ENCODE data around the gene GRK5. TPM values are rescaled to one million over a fixed set of nuclear protein-coding genes. Genes with fewer than 3 reads are reported as not detected.
"Not testable (repeated sequence)": the region's sequence is repeated elsewhere in the genome, so short reads cannot be mapped to it uniquely, and the experiment has no call there.

GRK5 gene
- total and polyA plus RNA-seq, 9 of the 15 experiments (the other 6 are each of a cell fraction or from before 2014, with no cell fraction given) = 0.46 to 0.83 (median 0.67) TPM; not detected in 2

GRCh38 chr10:119431034-119431772 is 223.8 kb downstream of the GRK5 start (continued):
- TF ChIP-seq ESRRA (IDR thresholded peaks at IDR 0.05; ENCODE audit: borderline replicate concordance, low read depth) (peak; percentile 36; the same call in 1 of the 2 replicates), KLF1 (tag; IDR thresholded peaks at IDR 0.05) (peak; percentile 93), GABPB1 (CRISPR knock-in tag; IDR thresholded peaks at IDR 0.05) (peak; percentile 56), TCF3 (CRISPR knock-in tag; IDR thresholded peaks at IDR 0.05) (0 out of 2 replicates have a peak, but pooled peaks have one; percentile 10), TAL1 (IDR thresholded peaks at IDR 0.05) (no peak)

DNA sequence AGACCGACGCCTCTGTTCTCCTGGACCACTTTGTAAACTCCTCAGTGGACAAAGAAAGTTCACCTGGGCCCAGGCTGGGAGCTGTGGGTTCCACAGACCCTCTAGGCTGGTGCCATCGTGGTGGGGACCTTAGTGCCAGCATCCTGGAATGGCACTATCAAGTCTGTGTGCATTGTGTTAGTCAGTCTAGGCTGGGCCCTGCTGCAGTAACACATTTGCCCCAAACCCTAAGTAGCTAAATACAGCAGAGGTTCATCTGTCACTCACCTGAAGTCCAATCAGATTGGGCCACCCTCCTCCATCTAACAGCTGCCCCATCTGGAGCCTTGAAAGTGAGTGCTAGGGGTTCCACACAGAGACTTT is 224.4 kb downstream of the GRK5 start:
- Histone ChIP-seq H3K27ac (ENCODE audit: extremely low read depth, low read depth, low read length) (no peak overlapping the region), H3K79me2 (ENCODE audit: control insufficient read depth, insufficient read depth, low read length) (no peaks in the 10 kb centered on the region), H3K36me3 (ENCODE audit: control insufficient read depth, insufficient read depth, low read length) (no peaks in the 10 kb centered on the region), H3K4me3 (no peak overlapping the region), H3K27me3 (ENCODE audit: control insufficient read depth in 2 of 2, insufficient read depth in 2 of 2, low read length in 2 of 2) (0 out of 5 replicates have a peak, but pooled peaks cover 0 to 6% of the 10 kb centered on the region in 2 experiments), H3K4me2 (ENCODE audit: insufficient read depth, low read length) (no peak overlapping the region), H4K20me1 (replicated peaks; ENCODE audit: control insufficient read depth, insufficient read depth, low read length) (no peaks in the 10 kb centered on the region), H3K9me1 (ENCODE audit: control insufficient read depth, insufficient read depth, low read length) (no peaks in the 10 kb centered on the region), H3K9me3 (replicated peaks; ENCODE audit: control insufficient read depth, insufficient read depth, low read depth, low read length) (no peaks in the 10 kb centered on the region), H3K9ac (ENCODE audit: insufficient read depth in 1 of 2, low read depth in 2 of 2, low read length in 2 of 2) (peak overlapping the region in 1 of 2 experiments; percentile 35; a peak in 1 of 4 replicates), H3K4me1 (replicated peaks in 1 of 2; ENCODE audit: control insufficient read depth in 2 of 2, insufficient read depth in 2 of 2, low read length in 2 of 2) (peaks cover 6 to 15% of the 10 kb centered on the region in 2 experiments; a peak in 3 of 5 replicates), H2AFZ (ENCODE audit: low read depth, low read length) (peak overlapping the region; percentile 55; the same call in 1 of the 2 replicates)
- BruUV-seq (replicated peaks) = no TSS peak
- intact Hi-C loops (cut with micrococcal nuclease) = no loop called here
- in situ Hi-C loops (cut with MboI) = no loop called here
- 0% methylated on average over 3 of the region's 3 CpGs for WGBS (ENCODE audit: insufficient coverage, low coverage, missing lambda C conversion rate)
- FAIRE-seq = no peak
- TF ChIP-seq ZNF12 (CRISPR knock-in tag; IDR thresholded peaks at IDR 0.05) = peak; percentile 97
- TF ChIP-seq ZBTB12 (CRISPR knock-in tag; IDR thresholded peaks at IDR 0.05) = no peak
- TF ChIP-seq NFIX (CRISPR knock-in tag; IDR thresholded peaks at IDR 0.05; ENCODE audit: low read depth) = no peak
- TF ChIP-seq KLF1 (tag; IDR thresholded peaks at IDR 0.05) = 0 out of 2 replicates have a peak, but pooled peaks have one; percentile 9
- ChIA-PET POLR2A (interaction anchor here (0.6 to 0.7 kb wide), 2 partner anchors 50 to 76 kb away, joined by 3 to 4 read pairs; no protein-coding TSS in a partner anchor), CTCF (ENCODE audit: low intra/inter-chr PET ratio) (no interaction called here)
- no peak for ATAC-seq
- DNase-seq (ENCODE audit: extremely low read depth in 1 of 4, low spot score in 3 of 4) = no peak

DNA sequence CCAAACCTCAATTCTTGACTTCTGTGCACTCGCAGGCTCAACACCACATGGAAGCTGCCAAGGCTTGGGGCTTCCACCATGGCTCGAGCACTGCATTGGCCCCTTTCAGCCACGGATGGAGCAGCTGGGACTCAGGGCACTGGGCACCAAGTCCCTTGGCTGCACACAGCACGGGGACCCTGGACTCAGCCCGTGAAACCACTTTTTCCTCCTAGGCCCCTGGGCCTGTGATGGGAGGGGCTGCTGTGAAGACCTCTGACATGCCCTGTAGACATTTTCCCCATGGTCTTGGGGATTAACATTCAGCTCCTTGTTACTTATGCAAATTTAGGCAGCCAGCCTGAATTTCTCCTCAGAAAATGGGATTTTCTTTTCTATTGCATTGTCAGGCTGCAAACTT is 227.6 kb downstream of the GRK5 start:
- H4K20me1 ChIP-seq (replicated peaks; ENCODE audit: control insufficient read depth, insufficient read depth, low read length); H3K9ac ChIP-seq (ENCODE audit: insufficient read depth in 1 of 2, low read depth in 2 of 2, low read length in 2 of 2); H3K9me3 ChIP-seq (replicated peaks; ENCODE audit: control insufficient read depth, insufficient read depth, low read depth, low read length); H3K79me2 ChIP-seq (ENCODE audit: control insufficient read depth, insufficient read depth, low read length); H3K4me3 ChIP-seq; POLR2A ChIA-PET; DNase-seq (ENCODE audit: extremely low read depth in 1 of 4, low spot score in 3 of 4); FAIRE-seq; H3K4me2 ChIP-seq (ENCODE audit: insufficient read depth, low read length); BruUV-seq (replicated peaks); H3K27ac ChIP-seq (ENCODE audit: extremely low read depth, low read depth, low read length); ATAC-seq; H3K36me3 ChIP-seq (ENCODE audit: control insufficient read depth, insufficient read depth, low read length); CTCF ChIA-PET (ENCODE audit: low intra/inter-chr PET ratio); H3K27me3 ChIP-seq (ENCODE audit: control insufficient read depth in 2 of 2, insufficient read depth in 2 of 2, low read length in 2 of 2); H2AFZ ChIP-seq (ENCODE audit: low read depth, low read length); in situ Hi-C loops (cut with MboI); H3K9me1 ChIP-seq (ENCODE audit: control insufficient read depth, insufficient read depth, low read length); intact Hi-C loops (cut with micrococcal nuclease): not testable (repeated sequence)
- 8% methylated on average over 4 of the region's 5 CpGs for WGBS (ENCODE audit: insufficient coverage, low coverage, missing lambda C conversion rate)
- peaks cover 6 to 11% of the 10 kb centered on the region in 2 experiments; a peak in 3 of 5 replicates for H3K4me1 ChIP-seq (replicated peaks in 1 of 2; ENCODE audit: control insufficient read depth in 2 of 2, insufficient read depth in 2 of 2, low read length in 2 of 2)

All from K562 (cell line).